Activated CD4-positive, alpha-beta T cell treated with anti-CD3 and anti-CD28 coated beads, Interleukin-2, amount 10 ng/mL, durations not matched to agents 24 days and 14 days (primary cell): Measurements from ENCODE around the gene ALDH3A1. TPM values are rescaled to one million over a fixed set of nuclear protein-coding genes. Genes with fewer than 3 reads are reported as not detected.

Experiments
- DNase-seq: peaks from one replicate; pipeline ENCODE4 v3.0.0; 2022
- H3K27ac Mint-ChIP-seq: one replicate; pipeline ENCODE4 v1.8.0; 2022; ENCODE audit warnings: mild to moderate bottlenecking, mixed read lengths
- H3K27me3 Mint-ChIP-seq: one replicate; pipeline ENCODE4 v1.8.0; 2022; ENCODE audit warnings: mixed read lengths
- H3K36me3 Mint-ChIP-seq: one replicate; pipeline ENCODE4 v1.8.0; 2022; ENCODE audit warnings: low read depth, mild to moderate bottlenecking, mixed read lengths
- H3K4me1 Mint-ChIP-seq: one replicate; pipeline ENCODE4 v1.8.0; 2021; ENCODE audit warnings: mixed read lengths
- H3K4me3 Mint-ChIP-seq: one replicate; pipeline ENCODE4 v1.8.0; 2022; ENCODE audit warnings: mild to moderate bottlenecking, moderate library complexity, mixed read lengths
- H3K9me3 Mint-ChIP-seq: one replicate; pipeline ENCODE4 v1.8.0; 2021; ENCODE audit warnings: mixed read lengths
- intact Hi-C: fragments of 100-400 bp; cut with micrococcal nuclease; formaldehyde crosslinking; loops from one replicate; pipeline ENCODE4 v1.15.1; 2023
- total RNA-seq: library from RNA; stranded (reverse); gene quantifications from 2 replicates; pipeline ENCODE4 v1.2.3, GENCODE V29; 2022

The ALDH3A1 gene
- total RNA-seq, 1 donor from 2014 or later, result not detected

DNA sequence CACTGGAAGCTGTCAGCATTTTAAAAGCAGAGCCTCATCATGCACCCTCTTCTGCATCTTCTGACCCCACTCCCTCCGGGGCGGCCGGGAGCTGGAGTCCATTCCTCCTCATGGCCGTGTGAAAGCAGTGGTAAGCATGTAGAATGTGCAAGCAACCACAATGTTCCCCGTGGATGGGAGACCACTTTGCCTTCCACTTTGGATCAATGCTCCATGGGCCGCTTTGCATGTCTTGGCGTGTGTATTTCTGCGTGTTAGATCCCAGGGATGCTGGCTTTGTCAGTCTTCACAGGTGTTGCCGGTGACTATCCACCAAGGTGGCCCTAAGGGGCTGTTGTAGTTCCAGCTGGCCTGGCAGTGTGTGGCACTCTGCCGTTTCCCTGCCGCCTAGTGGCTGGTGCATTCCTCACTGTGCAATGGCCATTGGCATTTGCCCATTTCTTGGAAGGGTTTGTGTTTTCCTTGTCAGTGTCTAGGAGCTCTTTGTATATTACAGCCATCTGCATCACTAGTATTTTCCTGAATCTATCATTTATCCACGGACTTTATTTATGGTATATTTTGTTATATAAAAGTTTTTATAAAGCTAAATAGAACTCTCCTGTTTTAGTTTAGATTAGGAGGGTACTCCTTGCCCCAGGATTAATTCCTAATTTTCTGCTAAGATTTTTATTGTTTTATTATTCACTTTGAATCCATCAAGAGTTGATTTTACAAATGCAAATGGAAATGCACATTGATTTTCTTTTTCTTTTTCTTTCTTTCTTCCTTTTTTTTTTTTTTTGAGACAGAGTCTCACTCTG, 5.8 kb upstream of the ALDH3A1 start:
- DNase-seq, result no peak
- no peak overlapping the region for H3K27ac Mint-ChIP-seq
- H3K4me1 Mint-ChIP-seq, result peaks cover 3% of the 10 kb centered on the region
- no peaks in the 10 kb centered on the region for H3K9me3 Mint-ChIP-seq
- H3K27me3 Mint-ChIP-seq, result peaks cover 2% of the 10 kb centered on the region
- intact Hi-C loops, result no loop called here
- no peaks in the 10 kb centered on the region for H3K36me3 Mint-ChIP-seq
- H3K4me3 Mint-ChIP-seq, result no peak overlapping the region

DNA sequence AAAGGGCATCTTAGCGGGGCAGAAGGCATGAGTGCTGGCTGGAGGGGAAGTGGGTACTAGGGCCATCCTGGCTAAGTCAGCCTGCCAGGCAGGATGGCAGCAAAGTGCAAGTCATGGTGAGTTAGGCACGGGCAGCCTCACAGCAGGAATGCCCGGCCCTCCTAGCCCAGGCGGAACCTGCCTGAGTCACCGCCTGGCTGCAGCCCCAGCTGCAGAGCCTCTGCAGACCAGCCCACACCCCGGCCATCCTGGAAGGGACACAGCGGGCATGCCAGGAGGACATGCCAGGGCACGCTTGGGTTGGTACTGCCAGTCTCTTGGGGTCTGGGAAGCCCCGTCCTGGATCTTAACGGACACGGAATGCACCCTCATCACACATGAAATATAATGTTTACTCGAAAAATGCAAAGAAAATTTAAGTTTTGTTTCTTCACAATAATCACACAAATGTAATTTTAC, 5.0 kb upstream of the ALDH3A1 start:
- peaks cover 2% of the 10 kb centered on the region for H3K27me3 Mint-ChIP-seq
- no peaks in the 10 kb centered on the region for H3K36me3 Mint-ChIP-seq

DNA sequence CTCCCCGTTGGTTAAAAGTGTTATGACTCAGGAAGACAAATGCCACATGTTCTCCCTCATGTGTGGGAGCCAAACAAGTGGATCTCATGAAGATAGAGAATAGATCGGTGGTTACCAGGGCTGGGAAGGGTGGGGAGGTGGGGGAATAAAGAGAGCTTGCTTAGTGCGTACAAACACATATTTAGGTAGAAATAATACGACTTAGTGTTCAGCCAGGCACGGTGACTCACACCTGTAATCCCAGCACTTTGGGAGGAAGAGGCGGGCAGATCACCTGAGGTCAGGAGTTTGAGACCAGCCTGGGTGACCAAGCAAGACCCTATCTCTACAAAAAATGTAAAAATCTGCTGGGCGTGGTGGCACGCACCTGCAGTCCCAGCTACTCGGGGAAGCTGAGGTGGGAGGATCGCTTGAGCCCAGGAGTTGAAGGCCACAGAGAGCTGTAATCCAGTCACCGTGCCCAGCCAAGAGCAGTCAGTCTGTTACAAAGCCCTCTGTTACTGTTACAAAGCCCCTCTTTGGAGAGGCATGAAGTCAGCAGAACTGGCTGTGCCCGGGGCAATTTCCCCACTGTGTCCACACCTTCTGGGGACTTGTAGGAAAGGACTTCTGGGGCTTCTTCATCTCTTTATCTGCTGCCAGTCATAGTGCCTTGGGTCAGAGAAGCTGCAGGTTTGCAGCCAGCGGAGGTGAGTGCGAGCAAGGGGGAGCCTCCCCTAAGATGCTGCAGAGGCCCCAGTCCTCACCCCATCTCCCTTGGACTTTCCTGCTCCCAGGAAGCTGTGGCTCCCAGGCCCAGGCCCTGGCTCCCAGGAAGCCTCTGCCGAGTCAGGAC, 4.3 kb upstream of the ALDH3A1 start:
- peaks cover 3% of the 10 kb centered on the region for H3K4me1 Mint-ChIP-seq
- no peak for DNase-seq
- intact Hi-C loops, result no loop called here
- no peaks in the 10 kb centered on the region for H3K9me3 Mint-ChIP-seq
- H3K27me3 Mint-ChIP-seq, result peaks cover 2% of the 10 kb centered on the region
- H3K27ac Mint-ChIP-seq, result no peak overlapping the region
- no peaks in the 10 kb centered on the region for H3K36me3 Mint-ChIP-seq
- H3K4me3 Mint-ChIP-seq, result no peak overlapping the region

More for the DNA sequence above, 5.0 kb upstream of the ALDH3A1 start:
- intact Hi-C loops, result no loop called here
- no peak overlapping the region for H3K4me3 Mint-ChIP-seq
- no peaks in the 10 kb centered on the region for H3K9me3 Mint-ChIP-seq
- H3K27ac Mint-ChIP-seq, result no peak overlapping the region
- no peak for DNase-seq
- peaks cover 3% of the 10 kb centered on the region for H3K4me1 Mint-ChIP-seq

DNA sequence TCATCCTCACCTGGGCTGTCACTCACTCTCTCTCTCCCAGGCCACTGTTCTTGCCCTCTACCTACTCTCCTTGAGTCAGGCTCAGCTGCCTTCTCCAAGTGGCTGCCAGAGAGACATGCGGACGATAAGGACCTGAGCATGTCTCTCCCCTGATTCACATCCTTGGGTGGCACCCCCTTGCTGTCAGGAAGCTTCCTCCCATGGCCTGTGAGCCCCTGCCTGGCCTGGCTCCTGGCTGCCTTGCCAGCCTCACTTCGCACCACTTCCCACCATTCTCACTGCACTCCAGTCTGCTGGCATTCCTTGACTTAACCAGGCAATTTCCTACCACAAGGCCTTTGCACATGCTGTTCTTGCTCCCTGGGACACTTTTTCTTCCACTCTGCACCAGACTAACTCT, 2.7 kb upstream of the ALDH3A1 start:
- no peak overlapping the region for H3K4me3 Mint-ChIP-seq
- DNase-seq, result no peak
- intact Hi-C loops, result no loop called here
- peaks cover 2% of the 10 kb centered on the region for H3K27me3 Mint-ChIP-seq
- no peaks in the 10 kb centered on the region for H3K36me3 Mint-ChIP-seq
- no peak overlapping the region for H3K27ac Mint-ChIP-seq
- H3K9me3 Mint-ChIP-seq, result no peaks in the 10 kb centered on the region
- peaks cover 3% of the 10 kb centered on the region for H3K4me1 Mint-ChIP-seq

DNA sequence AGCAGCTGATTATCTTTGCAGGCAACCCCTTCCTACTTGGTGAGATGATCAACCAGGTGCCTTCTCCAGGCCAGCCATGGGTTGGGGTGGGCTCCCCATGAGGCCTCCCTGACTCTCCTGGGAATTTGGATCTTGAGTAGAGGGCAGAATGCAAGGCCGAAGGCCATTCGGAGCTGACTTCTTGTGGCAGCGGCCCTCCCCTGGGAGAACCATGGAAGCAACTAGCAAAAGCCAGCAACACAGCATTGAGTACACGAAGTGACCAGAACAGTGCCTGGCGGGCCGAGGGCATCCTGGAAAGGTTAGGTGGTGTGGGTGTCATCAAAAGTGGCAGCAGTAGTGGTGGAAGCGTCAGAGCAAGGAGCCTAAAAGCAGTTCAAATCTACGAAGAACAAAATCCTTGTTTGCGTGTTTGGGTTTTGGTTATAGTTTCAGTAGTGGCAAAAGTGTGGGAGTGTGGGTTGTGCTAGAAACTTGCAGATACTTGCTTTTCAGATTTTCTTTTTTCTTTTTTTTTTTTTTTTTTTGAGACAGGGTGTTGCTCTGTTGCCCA, 2.0 kb upstream of the ALDH3A1 start:
- Mint-ChIP-seq H3K27ac (no peak overlapping the region), H3K4me1 (peaks cover 3% of the 10 kb centered on the region)

DNA sequence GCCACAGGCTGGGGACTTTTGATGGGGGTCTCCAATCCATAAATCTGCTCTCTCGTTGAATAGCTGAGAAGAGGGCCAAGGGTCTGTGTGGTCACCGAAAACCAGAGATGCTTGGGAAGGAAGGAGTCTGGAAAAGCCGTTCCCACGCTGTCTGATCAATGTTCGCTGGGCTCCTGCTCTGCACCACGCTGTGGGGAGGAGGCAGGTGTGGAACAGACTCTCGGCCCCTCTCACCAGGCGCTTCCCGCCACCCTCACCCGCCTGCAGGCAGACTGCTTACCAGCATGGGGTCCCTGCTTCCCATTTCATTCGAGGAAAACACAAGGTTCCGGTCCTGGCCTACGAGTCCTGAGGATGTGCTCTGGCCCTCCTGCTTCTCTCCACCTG, 702 bp upstream of the ALDH3A1 start:
- H3K4me3 Mint-ChIP-seq, result no peak overlapping the region
- H3K27me3 Mint-ChIP-seq, result peaks cover 2% of the 10 kb centered on the region
- no peaks in the 10 kb centered on the region for H3K9me3 Mint-ChIP-seq
- no peaks in the 10 kb centered on the region for H3K36me3 Mint-ChIP-seq
- intact Hi-C loops, result no loop called here
- H3K27ac Mint-ChIP-seq, result no peak overlapping the region
- DNase-seq, result no peak
- H3K4me1 Mint-ChIP-seq, result peaks cover 6% of the 10 kb centered on the region

More for the DNA sequence above, 2.0 kb upstream of the ALDH3A1 start:
- intact Hi-C loops, result no loop called here
- no peaks in the 10 kb centered on the region for H3K9me3 Mint-ChIP-seq
- no peak overlapping the region for H3K4me3 Mint-ChIP-seq
- DNase-seq, result no peak
- no peaks in the 10 kb centered on the region for H3K36me3 Mint-ChIP-seq
- peaks cover 2% of the 10 kb centered on the region for H3K27me3 Mint-ChIP-seq

DNA sequence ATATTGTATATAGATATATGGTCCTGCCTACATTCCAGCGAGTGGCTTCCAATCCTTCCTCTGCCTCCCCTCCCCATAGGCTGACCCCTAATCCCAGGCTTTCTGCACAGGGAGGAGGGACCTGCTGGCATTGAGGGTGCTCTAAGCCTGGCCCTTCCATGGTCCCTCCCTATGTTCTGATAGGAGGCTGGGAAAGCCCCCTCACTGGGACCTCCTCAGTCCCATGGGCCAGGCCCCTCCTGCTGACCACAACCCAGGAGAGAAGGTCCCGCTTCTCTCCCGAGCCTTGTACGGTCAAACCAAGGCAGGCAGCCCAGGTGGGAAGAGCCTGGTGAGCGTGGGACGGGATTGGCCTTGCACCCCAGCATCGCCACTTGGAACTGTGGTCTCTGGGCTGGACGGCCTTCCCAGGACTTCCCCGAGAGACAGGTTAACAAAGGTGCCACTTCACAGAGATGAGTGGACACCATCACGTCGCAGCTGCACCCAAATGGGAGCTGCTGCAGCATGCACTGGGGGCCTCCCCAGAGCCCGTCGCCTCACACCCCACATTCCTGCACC, 859 bp downstream of the ALDH3A1 start:
- peaks cover 2% of the 10 kb centered on the region for H3K27me3 Mint-ChIP-seq
- DNase-seq, result no peak
- H3K36me3 Mint-ChIP-seq, result no peaks in the 10 kb centered on the region
- no peak overlapping the region for H3K4me3 Mint-ChIP-seq
- H3K27ac Mint-ChIP-seq, result no peak overlapping the region
- H3K9me3 Mint-ChIP-seq, result no peaks in the 10 kb centered on the region
- H3K4me1 Mint-ChIP-seq, result peaks cover 6% of the 10 kb centered on the region
- intact Hi-C loops, result no loop called here

DNA sequence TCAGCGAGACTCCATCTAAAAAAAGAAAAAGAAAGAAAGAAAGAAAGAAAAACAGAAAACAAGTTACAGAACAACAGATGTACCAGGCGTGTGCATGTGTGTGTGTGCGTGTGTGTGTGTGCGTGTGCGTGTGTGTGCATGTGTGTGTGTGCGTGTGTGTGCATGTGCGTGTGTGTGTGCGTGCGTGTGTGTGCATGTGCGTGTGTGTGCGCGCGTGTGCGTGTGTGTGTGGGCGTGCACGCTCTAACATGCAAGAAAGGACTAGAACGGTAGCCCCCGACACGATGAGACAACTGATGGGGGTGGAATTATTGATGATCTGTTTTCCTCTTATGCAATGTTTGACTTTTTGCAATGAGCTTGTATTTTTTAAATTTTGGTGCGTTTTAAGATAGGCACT, 1.6 kb downstream of the ALDH3A1 start:
- intact Hi-C loops, result no loop called here
- peaks cover 6% of the 10 kb centered on the region for H3K4me1 Mint-ChIP-seq

DNA sequence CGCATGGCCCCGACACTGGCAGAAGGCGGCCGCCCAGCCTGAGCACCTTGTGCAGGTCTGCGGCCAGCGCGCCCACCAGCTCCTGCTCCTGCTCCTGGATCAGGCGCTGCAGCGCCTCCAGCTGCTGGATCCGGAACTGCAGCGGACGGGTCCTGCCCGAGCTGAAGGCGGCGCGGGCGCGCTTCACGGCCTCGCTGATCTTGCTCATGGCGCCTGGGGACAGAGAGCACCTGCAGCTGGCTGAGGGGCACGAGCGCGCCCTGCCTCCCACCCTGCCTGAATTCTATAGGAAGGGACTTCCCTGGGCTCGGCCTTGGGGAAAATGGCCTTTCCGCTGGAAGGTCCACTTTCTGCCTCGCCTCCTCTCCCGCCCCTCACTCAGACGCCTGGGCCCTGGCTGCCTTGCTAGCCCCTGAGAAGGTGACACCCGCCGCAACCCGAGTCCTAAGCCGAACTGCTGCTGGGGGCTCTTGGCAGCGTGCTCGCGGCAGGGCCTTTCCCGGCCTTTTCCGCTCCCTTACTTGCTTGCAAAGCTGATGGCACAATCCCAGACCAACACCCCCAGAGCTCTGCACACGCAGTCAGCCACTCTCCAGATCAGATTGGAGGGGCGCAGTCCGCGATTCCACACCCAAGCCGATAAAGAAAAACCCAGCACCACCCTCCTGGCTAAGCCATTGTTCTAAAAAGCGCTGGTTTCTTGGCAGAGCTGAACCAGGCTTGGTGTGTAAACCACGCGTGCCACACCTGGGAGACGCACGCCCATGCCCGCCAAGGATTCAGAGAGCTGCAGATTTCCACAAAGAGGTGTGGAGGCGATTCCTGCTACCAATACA, 3.0 kb downstream of the ALDH3A1 start:
- intact Hi-C loops, result no loop called here
- Mint-ChIP-seq H3K9me3 (no peaks in the 10 kb centered on the region), H3K4me3 (peak overlapping the region; percentile 80), H3K27ac (no peak overlapping the region), H3K4me1 (peaks cover 5% of the 10 kb centered on the region), H3K36me3 (no peaks in the 10 kb centered on the region), H3K27me3 (no peaks in the 10 kb centered on the region)
- peak; percentile 96 for DNase-seq

More for the DNA sequence above, 1.6 kb downstream of the ALDH3A1 start:
- no peaks in the 10 kb centered on the region for H3K27me3 Mint-ChIP-seq
- no peak overlapping the region for H3K27ac Mint-ChIP-seq
- DNase-seq, result no peak
- no peaks in the 10 kb centered on the region for H3K36me3 Mint-ChIP-seq
- H3K4me3 Mint-ChIP-seq, result no peak overlapping the region
- H3K9me3 Mint-ChIP-seq, result no peaks in the 10 kb centered on the region

DNA sequence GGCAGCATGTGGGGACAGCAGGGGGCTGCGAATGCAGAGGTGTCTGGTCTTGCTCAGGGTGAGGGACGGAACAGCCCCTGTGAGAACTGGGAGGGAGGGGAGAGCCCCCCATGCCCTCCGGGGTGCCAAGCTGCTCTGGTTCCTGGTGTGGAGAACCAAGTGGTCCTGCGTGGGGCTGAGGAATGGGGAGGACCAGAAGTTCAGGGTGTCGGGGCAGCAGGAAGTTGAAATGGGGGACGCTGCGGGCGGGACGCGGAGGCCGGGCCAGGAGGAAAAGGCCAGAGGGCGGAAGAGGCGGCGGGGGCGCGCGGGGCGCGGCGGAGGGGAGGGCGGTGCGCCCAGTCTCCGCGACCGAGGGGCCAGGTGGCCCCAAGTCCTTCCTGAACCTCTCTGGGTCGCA, 3.6 kb downstream of the ALDH3A1 start:
- no peak for DNase-seq
- Mint-ChIP-seq H3K9me3 (no peaks in the 10 kb centered on the region), H3K4me3 (peak overlapping the region; percentile 80), H3K4me1 (peaks cover 3% of the 10 kb centered on the region), H3K36me3 (no peaks in the 10 kb centered on the region), H3K27ac (no peak overlapping the region), H3K27me3 (no peaks in the 10 kb centered on the region)
- intact Hi-C loops, result no loop called here

DNA sequence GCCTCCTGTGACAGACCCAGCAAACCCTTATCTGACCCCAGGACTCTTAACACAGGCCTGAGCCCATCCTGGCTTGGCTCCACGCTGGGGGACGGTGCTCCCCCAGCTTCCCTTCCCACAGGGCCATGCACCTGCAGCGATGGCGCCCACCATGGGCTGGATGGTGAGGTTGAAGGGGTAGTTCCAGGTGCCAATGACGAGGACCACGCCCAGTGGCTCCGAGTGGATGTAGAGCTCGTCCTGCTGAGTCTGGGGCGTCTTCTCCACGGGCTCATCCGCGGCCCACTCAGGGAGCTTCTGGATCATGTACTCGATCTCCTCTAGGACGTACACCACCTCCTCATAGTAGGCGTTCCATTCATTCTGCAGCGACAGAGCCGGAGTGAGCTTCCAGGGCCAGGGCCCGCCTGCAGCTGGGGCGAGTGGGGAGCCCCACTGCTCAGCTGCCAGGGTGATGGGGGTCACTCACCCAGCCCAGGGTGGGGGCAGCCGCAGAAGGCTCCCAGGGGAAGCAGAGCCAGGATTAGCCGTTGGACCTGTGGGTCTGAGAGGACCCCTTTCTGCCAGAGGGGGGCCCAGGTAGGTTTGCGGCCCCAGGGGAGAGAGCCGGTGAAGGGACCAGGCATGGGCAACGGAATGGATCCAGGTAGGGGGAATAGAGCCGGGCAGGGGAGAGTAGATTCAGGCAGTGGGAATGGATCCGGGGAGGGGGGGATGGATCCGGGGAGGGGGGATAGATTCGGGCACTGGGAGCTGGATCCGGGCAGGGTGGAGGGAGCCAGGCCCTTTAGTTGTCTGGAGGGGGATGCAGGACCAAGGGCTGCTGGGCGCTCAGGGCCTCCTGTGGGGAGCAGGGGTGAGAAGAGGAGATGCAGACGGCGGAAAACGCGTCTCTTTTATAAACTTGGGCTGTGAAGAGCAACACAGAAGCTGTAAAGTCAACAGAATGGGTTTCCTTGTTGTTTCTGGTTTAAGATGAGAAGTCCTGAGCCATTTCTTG, 4.7 kb downstream of the ALDH3A1 start:
- no peaks in the 10 kb centered on the region for H3K9me3 Mint-ChIP-seq
- peaks cover 3% of the 10 kb centered on the region for H3K4me1 Mint-ChIP-seq
- no peak for DNase-seq
- H3K27ac Mint-ChIP-seq, result no peak overlapping the region
- peak overlapping the region; percentile 26 for H3K4me3 Mint-ChIP-seq
- no peaks in the 10 kb centered on the region for H3K27me3 Mint-ChIP-seq
- H3K36me3 Mint-ChIP-seq, result no peaks in the 10 kb centered on the region
- intact Hi-C loops, result no loop called here

DNA sequence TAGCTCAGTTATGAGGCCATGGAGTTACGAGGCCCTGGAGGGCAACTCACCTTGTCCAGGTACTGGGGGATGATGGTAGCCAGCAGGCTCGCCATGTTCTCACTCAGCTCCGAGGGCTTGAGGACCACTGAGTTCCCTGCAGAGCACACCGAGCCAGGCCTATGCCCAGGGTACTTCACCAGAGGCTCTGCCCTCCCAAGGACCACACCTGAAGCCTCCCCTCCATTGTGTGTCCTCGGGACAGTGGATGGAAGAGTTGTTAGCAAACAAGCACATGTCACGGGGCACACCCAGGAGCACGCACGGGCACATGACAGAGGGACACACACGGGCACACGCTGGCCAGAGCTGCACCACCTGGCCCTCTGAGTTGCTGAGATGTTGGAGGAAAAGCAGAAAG, 5.6 kb downstream of the ALDH3A1 start:
- peak overlapping the region; percentile 22 for H3K4me3 Mint-ChIP-seq
- H3K36me3 Mint-ChIP-seq, result no peaks in the 10 kb centered on the region
- intact Hi-C loops, result no loop called here
- peaks cover 3% of the 10 kb centered on the region for H3K4me1 Mint-ChIP-seq
- no peaks in the 10 kb centered on the region for H3K27me3 Mint-ChIP-seq
- H3K27ac Mint-ChIP-seq, result no peak overlapping the region
- no peaks in the 10 kb centered on the region for H3K9me3 Mint-ChIP-seq
- no peak for DNase-seq
